ENCODE data around the gene ZFAND4.
"Not testable (repeated sequence)": the region's sequence is repeated elsewhere in the genome, so short reads cannot be mapped to it uniquely, and the experiment has no call there.

DNA sequence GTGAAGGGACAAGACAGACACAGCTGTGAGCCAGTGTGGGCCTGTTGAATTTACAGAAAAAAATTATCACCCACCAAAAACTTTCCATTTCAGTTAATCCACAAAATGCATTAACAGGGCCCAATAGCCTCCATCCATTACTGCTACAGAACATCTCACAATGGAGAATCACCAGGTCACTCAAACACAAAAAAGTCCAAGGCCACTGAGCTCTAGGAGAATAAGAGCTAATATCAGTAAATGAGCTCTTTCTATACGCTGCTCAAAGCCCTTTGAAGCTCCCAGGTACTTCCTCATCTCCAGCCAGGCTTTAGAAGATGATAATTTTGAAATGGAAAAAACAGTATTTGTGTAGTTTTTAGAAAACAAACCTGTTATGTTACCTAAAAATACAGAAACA lies 45.1 kb upstream of the ZFAND4 start:
- TF ChIP-seq POLR2A, EP300 (IDR thresholded peaks at IDR 0.05): not testable (repeated sequence)
- TF ChIP-seq, protein P1, sequence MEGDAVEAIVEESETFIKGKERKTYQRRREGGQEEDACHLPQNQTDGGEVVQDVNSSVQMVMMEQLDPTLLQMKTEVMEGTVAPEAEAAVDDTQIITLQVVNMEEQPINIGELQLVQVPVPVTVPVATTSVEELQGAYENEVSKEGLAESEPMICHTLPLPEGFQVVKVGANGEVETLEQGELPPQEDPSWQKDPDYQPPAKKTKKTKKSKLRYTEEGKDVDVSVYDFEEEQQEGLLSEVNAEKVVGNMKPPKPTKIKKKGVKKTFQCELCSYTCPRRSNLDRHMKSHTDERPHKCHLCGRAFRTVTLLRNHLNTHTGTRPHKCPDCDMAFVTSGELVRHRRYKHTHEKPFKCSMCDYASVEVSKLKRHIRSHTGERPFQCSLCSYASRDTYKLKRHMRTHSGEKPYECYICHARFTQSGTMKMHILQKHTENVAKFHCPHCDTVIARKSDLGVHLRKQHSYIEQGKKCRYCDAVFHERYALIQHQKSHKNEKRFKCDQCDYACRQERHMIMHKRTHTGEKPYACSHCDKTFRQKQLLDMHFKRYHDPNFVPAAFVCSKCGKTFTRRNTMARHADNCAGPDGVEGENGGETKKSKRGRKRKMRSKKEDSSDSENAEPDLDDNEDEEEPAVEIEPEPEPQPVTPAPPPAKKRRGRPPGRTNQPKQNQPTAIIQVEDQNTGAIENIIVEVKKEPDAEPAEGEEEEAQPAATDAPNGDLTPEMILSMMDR (IDR thresholded peaks at IDR 0.05): not testable (repeated sequence)

Measured in ovary (tissue), 3 donors.